Erythroblast (primary cell): ENCODE data around the gene GNG7.

Experiments
- GATA1 ChIP-seq: IDR thresholded peaks from 2 replicates; pipeline ENCODE4 v1.6.1; 2011; ENCODE audit warnings: low read depth, mild to moderate bottlenecking, control low read depth, low read length, moderate library complexity
- POLR2A ChIP-seq: IDR thresholded peaks from 2 replicates; pipeline ENCODE4 v1.6.1; 2011; ENCODE audit warnings: mild to moderate bottlenecking, low read length

DNA sequence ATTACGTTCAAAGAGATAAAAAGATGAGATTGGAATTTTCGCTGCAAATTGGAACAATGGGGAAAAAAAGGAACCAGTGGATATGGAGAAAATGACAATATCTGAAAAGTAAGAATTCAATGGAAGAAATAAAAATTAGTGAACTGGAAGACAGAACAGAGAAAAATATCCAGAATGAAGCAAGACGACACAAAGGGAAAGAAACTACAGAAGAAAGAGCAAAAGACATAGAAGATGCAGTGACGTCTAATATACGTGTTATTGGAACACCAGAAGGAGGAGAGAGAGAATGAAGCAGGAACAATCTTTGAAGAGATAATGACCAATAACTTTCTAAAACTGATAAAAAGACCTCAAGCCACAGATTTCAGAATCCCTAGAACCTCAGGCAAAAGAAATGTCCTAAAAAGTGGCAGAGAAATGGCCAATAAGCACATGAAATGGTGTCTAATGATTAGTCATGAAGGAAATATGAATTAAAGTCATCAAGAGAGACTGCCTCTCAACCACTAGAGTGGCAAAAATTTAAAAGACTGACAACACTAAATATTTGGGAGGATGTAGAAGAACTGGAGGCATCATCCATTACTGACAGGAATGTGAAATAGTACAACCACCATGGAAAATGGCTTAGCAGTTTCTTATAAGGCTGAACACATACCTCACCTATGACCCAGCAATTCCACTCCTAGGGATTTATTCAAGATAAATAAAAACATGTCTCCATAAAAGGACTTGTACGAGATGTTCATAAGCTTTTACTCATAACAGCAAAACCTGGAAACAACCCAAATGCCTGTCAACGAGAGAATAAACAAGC is 170.0 kb downstream of the GNG7 start:
- no peak for TF ChIP-seq GATA1
- no peak for TF ChIP-seq POLR2A
